GM21447 (cell line): ENCODE data around the gene INTS13.
A peak's percentile ranks its signal among the peaks of the same experiment; 100 is the strongest.
"Not testable (repeated sequence)": the region's sequence is repeated elsewhere in the genome, so short reads cannot be mapped to it uniquely, and the experiment has no call there.

Experiments
- ATAC-seq: cut with Tn5 transposase; IDR thresholded peaks from one replicate; pipeline ENCODE4 v1.9.1; 2021; ENCODE audit not compliant: unreplicated experiment

Gene INTS13, protein sequence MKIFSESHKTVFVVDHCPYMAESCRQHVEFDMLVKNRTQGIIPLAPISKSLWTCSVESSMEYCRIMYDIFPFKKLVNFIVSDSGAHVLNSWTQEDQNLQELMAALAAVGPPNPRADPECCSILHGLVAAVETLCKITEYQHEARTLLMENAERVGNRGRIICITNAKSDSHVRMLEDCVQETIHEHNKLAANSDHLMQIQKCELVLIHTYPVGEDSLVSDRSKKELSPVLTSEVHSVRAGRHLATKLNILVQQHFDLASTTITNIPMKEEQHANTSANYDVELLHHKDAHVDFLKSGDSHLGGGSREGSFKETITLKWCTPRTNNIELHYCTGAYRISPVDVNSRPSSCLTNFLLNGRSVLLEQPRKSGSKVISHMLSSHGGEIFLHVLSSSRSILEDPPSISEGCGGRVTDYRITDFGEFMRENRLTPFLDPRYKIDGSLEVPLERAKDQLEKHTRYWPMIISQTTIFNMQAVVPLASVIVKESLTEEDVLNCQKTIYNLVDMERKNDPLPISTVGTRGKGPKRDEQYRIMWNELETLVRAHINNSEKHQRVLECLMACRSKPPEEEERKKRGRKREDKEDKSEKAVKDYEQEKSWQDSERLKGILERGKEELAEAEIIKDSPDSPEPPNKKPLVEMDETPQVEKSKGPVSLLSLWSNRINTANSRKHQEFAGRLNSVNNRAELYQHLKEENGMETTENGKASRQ

DNA sequence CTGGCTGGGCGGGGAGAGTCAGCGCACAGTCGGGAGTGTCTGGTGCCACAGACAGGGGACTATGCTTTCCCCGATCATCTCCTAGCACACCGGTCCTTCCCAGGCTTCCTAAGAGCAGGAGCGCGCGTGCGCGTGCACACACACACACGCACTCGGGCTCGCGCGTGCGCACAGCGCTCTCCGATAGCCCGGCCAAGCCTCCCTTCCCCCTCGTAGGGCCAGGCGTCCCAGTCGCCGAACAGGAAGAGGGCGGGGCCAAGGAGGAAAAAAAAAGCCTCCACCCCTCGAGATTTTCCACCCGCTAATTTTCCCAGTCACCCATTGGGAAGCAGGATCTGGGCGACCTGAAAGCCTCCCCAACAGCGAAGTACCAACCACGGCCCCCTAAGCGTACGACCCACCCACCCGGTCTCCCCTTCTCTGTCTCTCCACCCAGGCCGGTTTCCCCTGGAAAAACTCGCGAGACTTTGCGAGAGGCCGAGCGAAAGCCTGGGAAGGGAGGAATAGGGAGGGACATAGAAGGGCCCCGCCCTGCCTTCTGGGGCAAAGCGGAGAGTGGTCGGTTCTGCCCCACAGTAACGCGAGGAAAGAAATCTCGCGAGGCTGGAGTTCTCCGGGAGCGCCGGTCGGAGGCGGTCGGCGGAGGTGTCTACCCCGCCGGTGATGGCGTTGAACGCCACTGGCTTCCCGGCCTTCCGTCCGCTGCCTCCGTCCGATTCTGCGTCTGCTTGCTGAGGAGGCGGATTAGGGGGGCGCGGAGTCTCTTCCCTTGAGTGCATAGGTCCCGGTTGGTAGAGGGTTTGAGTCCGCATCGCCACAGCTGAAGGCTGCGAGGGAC is at the start of gene INTS13, which contains the start of gene FGFR1OP2:
INTS13 (minus strand) TSS at position 119 of the 838 bp plus-strand sequence. CDS start 1,178 bp downstream, outside the sequence.
FGFR1OP2 (plus strand) TSS at position 608 of the 838 bp plus-strand sequence. CDS start 15,689 bp downstream, outside the sequence.
- peak; percentile 80 for ATAC-seq

DNA sequence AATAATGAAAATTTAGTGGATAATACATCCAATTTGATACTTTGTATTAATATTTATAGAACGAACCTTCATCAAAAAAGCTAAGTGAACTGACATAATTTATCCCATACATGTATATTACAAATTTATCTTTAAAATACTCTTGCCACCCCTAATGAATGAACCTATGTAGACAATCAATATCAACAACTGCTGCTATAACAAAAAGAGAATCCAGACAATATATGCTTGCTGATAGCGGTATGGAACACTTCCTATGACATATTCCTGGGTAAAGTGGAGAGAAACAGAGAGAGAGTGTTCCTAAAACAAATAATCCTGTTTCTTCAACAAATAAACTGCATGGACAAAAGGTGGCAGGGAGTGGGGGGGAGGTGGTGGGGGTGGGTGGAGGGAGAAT is 45.1 kb upstream of the INTS13 start:
- ATAC-seq: no peak

DNA sequence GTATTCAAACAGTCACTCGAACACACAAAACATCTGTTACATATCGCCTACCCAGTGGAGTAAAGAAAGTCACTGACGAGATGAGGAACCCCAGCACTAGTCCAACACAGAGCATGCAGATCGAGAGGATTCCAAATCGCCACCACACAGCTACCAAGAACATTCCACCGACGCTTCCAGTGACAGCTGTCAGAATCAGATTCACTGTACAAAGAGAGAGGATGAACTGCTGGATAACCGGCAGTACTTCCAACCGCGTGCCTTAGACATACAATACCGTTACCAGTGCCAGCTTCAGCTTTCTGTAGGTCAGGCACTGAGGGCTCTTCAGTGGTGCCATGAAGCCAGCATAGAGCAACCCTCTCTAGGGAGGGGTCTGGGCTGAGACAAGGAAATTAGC is 42.0 kb upstream of the INTS13 start:
- no peak for ATAC-seq

DNA sequence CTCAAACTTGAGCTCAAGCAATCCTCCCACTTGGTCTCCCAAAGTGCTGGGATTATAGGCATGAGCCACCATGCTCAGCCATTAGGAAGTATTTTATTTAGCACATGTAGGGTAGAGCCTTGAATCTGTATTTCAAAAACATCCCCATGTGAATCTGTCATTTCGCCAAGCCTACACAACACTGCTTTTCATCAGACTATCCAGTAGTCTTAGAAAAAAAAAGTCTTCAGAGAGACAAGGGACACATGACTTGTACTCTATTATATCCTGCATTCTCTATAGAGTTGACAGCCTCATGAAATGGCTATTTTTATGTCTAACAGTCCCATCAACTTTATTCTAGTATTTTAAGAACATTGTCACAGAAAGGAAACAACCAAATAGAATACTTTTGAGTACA is 41.0 kb upstream of the INTS13 start:
- ATAC-seq: no peak

DNA sequence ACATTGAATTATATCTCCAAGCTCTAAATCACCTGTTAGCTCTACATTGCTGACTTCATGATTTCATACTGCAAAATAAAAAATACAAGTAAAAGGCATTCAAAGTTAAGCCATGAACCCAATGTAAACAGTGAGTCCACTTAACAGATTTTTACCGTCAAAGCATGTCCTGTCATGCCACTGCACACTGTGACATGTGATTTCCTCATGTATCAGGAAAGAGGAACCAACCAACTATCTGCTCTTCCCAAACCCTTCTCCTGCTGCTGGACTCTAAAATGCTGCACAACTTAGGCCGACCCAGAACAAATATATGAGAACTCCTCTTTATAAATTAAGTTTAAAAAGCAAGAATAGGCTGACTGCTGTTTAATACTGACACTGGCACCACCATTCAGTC is 38.9 kb upstream of the INTS13 start:
- no peak for ATAC-seq

DNA sequence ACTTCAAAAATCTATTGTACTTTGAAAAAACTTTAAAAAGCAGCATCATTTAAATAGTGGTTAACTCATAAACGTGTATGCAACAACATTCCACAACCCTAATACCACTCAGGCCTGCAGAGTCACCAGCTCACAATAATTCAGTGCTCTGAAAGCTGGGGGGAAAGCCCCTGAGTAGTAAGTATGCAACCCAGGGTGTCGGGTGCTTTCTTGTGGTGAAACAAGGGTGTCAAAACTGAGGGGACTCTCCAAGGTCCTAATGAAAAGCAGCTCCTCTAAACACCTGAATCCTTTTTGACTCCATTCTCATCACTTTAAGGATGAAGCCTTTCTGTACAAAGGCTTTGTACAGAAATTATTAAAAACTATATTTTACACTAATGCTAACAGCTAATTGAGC is 34.2 kb upstream of the INTS13 start:
- peak; percentile 98 for ATAC-seq

DNA sequence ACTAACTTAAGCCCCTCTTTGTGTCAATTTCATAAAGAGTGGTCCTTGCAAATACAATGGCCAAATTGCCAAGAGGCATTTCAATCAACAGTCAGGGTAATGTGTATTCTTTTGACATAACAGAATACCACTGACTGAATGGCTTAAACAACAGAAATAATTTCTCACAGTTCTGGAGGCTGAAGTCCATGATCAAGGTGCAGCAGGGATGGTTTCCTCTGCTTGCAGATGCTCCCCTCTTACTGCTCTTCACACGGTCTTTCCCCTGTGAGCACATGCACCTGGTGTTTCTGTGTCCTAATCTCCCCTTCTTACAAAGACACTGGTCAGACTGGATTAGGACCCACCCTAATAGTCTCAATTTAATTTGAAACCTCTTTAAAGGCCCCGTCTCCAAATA is 32.4 kb upstream of the INTS13 start:
- ATAC-seq: no peak

DNA sequence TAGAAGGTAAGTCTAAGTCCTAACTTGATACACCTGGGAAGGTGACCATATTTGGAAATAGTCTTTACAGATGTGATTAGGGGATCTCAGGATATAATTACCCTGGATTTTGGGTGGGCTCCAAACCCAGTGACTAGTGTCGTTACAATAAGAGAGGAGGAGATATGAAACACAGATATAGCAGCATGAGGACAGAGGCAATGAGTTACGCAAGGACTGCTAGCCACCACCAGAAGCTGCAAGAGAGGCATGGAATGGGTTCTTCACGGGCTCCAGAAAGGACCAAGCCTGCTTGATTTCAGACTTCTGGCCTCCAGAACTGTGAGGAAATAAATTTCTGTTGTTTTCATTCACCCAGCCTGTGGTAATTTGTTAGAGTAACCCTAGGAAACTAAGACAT is 29.1 kb upstream of the INTS13 start:
- ATAC-seq: no peak

DNA sequence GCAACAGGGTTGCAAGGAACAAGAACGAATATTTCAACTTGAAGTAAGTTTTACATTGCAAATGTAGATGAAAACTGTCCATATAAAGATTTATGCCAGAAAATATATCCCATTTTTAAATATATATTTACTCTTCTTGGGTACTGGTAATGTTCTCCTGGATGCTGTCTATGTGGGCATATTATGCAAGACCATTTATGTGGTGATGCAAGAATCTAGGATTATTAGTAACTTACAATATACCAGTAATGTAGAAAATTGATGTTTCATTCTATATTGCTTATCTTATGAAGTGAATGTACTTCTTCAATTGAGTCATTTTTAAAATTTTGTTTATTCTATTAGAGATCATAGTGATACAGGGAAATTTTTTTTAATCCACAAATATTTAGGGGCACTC is 25.6 kb upstream of the INTS13 start:
- no peak for ATAC-seq

DNA sequence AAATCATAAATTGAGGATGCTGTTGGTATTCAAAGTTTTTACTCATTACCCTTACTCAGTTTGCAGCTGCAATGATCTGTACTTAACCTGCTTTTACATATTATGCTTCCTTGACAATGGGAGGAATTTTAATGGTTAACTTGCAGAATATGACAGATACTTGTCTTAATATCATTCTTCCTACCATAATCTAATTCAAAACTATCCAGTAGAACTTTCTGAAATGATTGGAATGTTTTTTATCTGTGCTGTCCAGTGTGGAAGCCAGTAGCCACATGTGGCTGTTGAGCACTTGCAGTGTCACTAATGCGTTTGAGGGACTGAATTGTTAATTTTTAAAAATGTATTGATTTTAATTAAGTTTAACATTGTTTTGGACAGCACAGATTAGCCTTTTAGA is 24.0 kb upstream of the INTS13 start:
- no peak for ATAC-seq

DNA sequence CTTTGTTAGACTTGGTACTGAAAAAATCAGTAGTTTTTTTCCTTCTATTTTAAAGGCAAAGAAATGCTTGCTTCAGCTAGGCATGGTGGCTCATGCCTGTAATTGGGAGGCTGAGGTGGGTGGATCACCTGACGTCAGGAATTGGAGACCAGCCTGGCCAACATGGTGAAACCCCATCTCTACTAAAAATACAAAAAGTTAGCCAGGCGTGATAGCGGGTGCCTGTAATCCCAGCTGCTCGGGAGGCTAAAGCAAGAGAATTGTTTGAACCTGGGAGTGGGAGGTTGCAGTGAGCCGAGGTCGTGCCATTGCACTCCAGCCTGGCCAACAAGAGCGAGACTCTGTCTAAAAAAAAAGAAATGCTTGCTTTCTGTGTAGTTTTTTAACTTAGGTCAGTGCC is 23.6 kb upstream of the INTS13 start:
- ATAC-seq: not testable (repeated sequence)

DNA sequence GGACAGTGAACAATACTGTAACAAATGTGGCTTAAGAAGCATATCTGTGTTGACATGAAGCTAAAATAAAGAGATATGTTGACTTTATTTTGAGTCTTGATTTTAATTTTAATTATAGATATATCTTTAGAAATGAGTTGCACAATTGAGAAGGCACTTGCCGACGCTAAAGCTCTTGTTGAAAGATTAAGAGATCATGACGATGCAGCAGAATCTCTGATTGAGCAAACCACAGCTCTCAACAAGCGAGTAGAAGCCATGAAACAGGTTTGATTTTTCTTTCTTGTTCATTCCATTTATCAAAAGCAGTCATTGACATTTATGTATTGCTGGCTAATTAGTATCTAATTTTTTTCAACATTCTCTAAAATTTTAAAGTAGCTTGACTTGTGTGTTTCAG is 16.2 kb upstream of the INTS13 start:
- ATAC-seq: no peak

DNA sequence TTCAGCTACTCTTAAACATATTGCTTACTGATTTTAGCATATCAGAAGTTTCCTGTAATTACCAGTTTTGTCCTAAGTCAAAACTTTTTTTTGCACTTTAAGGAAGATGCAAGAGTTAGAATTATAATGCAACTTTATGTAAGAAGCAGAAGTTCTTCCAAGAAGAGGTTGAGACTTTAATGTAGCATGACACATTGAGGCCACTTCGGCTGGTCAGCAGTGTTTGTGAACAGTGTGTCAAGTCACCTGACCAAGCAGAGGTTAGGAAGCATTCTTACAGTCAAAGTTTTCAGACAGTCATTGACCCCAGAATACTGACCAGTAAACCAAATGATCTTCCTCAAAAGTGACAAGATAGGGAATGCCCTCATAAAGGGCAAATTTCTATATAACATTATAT is 15.7 kb upstream of the INTS13 start:
- ATAC-seq: no peak

DNA sequence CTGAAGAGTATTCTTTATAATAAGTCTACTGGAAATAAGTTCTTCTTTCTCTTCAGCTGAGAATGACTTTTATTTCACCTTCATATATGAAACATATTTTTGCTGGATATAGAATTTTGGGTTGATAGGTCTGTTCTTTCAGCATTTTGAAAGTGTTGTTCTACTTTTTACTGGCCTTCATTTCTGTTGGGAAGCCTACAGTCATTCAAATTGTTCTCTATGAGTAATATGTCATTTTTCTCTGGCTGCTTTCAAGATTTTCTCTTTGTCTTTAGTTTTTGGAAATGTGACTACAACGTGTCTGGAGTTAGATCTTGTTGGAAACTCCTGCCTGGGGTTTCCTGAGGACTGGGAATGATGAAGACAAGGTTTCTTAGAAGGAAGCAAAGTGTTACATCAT is 10.5 kb upstream of the INTS13 start:
- ATAC-seq: no peak

DNA sequence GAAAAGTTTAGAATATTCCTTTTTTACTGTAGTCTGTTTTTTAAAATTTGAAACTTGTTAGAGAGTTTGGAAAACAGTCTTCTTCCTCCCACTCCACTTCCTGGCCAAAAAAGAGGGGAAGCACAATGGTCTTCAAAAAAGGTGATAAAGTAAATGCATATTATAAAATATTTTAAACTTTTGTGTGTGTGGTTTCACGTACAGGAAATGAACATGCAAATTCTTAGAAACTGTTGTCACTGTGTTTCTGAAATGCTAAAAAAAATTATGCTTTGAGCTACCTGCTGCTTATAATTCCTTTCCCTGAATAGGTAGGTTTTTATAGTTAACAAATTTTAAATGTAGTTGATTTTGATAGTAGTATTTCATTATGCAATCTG is 3.4 kb upstream of the INTS13 start:
- no peak for ATAC-seq

DNA sequence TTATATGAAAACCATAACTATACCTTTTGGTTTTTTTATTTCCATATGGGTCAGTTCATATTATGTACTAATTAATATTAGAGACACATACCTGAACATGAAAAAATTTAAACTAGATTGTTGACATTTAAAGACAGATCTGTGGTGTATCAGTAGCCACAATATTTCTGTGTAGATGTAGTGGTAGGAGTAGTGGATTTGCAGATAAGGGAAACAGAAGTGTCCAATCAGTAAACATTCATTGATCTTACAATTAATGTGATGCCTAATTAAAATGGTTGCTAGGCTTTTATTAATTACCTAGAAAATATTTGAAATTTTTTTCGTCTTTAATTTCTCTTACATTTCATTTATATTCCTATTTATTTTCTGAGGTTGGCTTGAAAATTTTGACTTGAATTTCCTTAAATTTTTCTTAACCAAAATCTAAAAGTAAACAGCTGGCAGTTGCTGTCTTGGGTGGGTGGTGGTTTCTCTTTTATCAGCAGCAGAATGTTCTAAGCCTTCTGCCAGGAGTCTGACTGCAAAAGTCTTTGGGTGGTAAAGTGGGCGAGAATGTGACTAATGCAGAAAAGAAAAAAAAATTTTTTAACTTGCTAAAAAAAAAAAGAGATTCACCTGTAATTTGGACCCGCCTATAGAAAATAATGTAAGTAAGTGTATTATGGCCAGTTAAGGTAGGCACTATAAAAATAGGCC is 2.9 kb upstream of the INTS13 start:
- ATAC-seq: no peak

DNA sequence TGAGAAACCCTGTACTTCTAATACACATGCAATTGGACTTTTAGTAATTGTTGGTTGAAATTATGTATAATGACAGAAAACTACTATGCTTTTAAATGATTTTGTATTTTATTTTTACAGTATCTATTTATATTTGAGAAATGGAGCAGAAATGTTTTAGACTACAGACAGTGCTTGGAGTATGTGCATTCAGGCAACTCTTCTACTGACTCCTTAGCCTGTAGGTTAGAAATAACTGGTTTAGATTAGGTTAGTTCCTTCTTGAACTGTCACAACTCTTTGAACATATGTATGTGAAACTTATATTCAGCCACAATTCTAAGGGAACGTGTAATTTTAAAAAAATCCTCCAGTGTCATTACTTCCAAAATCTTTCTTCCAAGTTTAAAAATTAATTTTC is 2.2 kb upstream of the INTS13 start:
- ATAC-seq: no peak

DNA sequence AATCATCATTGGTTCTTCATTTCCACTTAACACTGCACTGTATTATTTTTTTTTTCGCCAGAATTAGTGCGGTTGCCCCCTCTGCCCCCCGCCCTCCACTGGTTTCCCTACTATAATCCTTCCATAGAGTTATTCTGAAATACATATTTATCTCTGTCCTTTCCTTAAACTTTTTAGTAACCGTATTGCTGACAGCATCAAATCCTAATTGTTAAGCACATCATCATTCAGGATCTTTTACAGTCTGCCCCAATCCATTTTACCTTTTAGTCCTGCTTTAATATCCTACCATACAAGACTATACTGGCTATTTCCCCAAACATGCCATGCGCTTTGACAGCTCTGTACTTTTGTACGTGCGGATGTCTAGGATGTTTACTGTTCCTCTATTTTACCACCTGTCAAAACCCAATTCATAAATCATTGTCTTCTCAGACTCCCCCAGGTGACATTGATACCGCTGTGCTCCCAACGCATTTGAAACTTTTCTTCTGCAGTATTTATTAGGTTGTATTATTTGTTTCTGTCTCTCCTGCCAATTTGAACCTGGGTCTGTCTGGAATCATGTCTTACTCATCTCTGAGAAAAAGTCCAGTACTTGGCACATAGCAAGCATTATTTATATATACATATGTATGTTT is 1.5 kb upstream of the INTS13 start:
- ATAC-seq: peak; percentile 23

DNA sequence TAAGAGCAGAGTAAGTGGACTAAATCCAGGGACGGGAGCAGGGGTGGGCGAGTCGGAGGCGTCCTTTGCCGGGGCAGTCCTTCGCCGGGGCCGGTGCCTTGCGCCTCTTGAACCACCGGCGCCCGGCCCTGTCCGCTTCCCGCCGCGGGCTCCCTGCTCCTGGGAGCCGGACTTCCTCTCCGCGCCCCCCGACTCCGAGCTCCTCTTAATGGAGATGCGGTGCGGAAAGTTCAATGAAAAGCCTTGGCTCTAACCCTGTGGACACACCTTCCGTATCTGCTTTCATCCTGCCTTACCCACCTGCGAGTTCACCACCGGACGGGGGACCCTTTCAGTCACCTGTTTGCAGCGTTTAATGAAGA is 901 bp upstream of the INTS13 start:
- peak; percentile 14 for ATAC-seq

DNA sequence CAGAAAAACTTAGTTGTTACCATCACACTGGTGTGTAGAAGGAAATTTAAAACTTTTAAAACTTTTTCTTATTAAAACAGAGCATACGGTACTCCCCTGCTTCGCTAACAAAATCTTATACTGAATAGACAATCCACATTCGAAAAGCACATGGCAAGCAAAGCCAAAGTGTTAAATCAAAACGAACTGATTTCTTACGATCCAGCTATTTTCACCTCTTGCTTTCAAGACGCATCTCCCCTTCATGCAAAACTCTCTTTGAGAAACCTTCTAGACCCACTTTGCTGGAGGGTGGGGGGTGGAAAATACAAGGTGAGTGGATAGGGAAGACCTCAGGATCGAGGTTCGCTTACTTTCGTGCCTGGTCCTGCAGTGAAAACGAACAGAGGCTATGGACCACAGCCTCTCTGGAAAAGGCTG is 328 bp downstream of the INTS13 start:
- ATAC-seq: no peak
